GM23338 (cell line): Measurements from ENCODE around the gene WWC1.

ENCODE experiments used
- CTCF ChIP-seq, 2 experiments: fragments of 200-600 bp in 1 of 2; sonication (generic) in 1 of 2; conservative IDR thresholded peaks; 2 replicates each; pipeline versions ENCODE4 v1.5.1 to v1.6.1; 2016 to 2017; ENCODE audit warnings: antibody characterized with exemption in 2 of 2, low read depth in 2 of 2, mild to moderate bottlenecking in 2 of 2, moderate library complexity in 1 of 2
- EZH2 ChIP-seq: fragments of 200-600 bp; sonication (generic); IDR thresholded peaks from one replicate; pipeline ENCODE4 v1.8.0; 2017; ENCODE audit warnings: antibody characterized with exemption, mild to moderate bottlenecking, low read depth; ENCODE audit not compliant: unreplicated experiment
- NANOG ChIP-seq: IDR thresholded peaks from 2 replicates; pipeline ENCODE4 v1.6.1; 2016; ENCODE audit warnings: antibody characterized with exemption, borderline replicate concordance
- POLR2AphosphoS5 ChIP-seq: IDR thresholded peaks from 2 replicates; pipeline ENCODE4 v1.6.1; 2016; ENCODE audit warnings: antibody characterized with exemption, low read depth

DNA sequence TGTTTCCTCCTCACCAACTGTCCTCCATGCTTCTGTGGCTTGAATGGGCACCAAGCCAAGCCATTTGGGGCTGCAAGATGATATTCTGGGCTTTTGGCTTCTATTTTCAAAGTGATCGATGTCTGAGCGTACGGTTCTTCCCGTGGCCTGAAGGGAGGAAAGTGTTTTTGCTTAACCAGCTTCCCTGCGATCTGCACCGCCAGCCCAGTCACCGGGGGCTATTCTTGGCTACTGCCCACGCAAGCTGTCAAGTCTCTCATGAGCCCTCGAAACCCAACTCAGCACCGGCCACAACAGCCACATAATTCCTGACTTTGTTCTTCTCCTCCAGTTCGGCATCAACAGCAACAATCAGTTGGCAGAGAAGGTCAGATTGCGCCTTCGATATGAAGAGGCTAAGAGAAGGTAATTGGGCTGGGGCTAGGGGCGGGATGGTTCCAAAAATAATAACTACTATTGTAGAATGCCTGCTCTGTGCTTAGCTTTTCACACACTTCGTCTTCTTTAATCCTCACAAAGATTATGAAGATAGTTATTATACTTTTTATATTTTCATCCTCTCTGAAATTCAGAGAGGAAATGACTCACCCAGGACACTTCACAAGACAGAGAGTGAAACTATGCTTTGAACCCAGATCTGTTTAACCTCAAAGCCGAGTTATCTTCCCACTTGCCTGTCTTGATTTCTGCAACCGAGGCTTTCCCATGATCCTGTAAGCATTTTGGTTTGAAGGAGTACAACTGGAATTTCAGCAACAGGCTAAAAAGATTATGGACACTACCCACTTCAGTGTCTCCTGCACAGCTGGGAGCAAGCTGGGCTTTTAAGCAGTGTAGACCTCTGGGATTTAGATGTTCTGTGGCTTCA, 118.4 kb downstream of the WWC1 start:
- TF ChIP-seq CTCF (conservative IDR thresholded peaks at IDR 0.05; ENCODE audit: low read depth in 2 of 2) (no peak), EZH2 (no peak), NANOG (no peak), POLR2AphosphoS5 (no peak)
